ENCODE data around the gene RECQL5.

The RECQL5 gene

DNA sequence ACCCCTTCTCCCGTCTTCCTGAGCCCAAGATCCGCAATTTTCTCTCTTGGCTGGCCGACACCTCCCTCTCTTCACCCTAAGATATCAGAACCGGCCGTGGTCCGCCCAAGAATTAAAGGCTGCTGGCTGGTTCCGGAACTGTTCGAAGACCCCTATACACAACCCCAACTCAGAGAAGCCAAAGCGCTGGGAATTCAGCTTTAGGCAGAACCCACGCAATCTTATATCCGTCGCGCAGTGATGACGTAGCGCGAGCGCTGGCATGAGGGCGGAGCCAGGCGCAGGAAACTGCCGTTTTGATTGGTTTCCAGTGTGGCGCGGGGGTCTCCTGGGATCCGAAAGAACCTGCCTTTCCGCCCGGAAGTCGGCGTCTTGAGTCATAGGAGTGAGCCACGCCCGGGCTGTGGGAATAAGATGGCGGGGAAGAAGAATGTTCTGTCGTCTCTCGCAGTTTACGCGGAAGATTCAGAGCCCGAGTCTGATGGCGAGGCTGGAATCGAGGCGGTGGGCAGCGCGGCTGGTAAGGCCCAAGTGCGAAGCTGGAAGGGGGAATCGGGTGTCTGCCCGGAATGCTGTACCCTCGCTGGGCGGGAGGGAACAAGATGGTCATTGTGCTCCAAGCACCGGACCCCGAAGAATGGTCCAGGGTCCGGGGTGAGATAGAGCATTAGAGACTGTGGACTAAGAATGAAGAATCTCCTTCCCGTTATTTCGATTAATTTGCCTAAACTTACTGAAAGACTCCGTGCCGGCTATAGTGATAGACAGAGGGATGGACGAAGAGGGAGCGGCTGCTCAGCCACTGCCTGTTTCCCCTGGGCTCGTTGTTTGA is at the start of gene RECQL5, which contains the start of gene SAP30BP:
Gene RECQL5 (minus strand): TSS at position 196 of the 832 bp plus-strand sequence. CDS start 597 bp downstream, outside the sequence.
Gene SAP30BP (plus strand): TSS at position 380 of the 832 bp plus-strand sequence. CDS start 35 bp downstream, at position 415.
- DNase-seq, result peak; percentile 99

- no peak for DNase-seq
Observed at GRCh38 chr17:75712446-75712845, 45.5 kb upstream of the RECQL5 start.

GRCh38 chr17:75707079-75707571 is 40.2 kb upstream of the RECQL5 start:
- DNase-seq, result no peak

DNA sequence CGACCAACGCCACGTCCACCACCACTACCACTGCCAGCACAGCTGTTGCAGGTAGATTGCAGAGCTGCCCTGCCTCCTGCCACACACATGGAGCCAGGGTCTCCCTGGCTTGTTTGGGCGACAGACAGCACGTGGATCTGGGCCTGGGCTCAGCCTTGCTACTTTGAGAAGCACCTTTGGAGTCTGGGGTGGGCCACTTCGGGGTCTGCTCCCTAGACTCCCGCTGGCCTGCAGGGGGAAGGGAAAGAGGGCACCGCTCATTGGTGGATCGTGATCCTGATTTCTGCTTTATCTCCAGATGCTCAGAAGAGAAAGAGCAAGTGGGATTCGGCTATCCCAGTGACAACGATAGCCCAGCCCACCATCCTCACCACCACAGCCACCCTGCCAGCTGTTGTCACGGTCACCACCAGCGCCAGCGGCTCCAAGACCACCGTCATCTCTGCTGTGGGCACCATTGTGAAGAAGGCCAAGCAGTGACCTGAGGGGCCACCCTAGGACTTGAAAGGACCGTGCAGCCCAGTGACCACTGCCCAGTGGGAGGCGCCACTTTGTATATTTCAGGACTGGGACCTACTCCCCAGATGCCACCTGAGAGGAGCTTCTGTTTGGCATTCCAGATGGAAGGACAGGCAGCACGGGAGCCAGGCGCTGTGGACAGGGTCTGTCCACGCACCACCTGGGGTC is 39.2 kb upstream of the RECQL5 start:
- no peak for DNase-seq

- no peak for DNase-seq
Observed at GRCh38 chr17:75704963-75705875, 38.3 kb upstream of the RECQL5 start.

DNA sequence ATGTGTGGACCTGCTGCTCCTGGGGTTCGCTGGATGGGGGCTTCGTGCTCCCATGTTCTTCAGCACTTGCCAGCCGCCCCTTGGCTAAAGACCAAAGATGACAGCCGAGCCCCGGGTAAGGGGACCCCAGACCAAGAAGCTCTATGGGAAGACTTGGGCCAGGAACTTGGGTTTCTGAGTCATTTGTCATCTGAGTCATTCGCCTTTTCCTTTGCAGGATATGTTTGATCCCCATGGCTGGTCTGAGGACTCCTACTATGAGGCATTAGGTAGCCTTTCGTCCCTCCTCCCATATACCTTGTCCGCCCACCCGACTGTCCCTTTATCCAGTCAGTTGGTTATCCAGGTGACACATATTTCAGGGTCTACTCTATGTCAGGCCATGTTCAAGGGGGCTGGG is 36.6 kb upstream of the RECQL5 start:
- no peak for DNase-seq

- DNase-seq, result no peak
Observed at GRCh38 chr17:75703191-75703590, 36.2 kb upstream of the RECQL5 start.

GRCh38 chr17:75701288-75701687 is 34.3 kb upstream of the RECQL5 start:
- DNase-seq, result no peak

DNA sequence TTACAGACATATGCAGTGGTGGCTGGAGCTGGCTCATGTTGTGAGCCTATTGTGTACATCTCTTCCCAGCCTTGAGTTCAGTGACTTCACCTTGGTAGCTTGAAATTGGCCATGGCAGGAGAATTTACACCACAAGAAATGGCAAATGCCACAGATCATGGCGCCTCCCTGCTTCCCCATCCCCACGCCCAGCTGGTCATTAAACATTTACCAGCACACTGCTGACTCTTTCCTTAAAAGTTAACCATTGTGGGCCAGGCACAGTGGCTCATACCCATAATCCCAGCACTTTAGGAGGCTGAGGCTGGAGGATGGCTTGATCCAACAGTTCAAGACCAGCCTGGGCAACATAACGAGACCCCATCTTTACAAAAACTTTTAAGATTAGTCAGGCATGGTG is 31.7 kb upstream of the RECQL5 start:
- no peak for DNase-seq

DNA sequence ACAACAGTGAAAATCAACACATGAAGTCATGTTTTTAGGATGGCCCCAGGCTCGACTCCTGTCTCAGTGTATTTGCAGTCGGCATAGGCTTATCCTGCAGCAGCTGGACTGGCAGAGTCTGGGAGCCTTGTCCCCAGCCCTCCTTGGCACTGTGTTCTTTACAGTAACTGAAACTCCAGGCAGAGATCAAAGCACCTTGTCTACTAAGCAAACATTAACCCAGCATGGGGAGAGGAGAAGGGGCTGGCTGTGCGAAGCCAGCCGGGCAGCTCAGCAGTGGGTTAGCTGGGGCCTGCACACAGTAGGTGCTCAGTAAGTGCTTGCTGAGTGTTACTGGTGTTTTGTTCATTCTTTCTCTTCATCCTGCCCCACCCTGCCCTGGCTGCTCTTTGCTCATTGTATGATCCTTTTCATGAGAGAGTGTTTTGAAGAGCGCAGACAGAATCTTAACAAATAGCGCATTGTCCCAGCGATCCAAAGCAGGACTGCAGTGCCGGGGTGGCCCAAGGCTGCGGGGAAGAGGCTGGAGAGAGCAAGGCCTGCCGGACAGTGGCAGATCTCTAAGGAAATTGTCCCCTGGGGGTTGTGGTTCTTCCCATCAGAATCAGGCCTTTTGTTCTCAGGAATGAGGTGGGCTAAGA is 30.8 kb upstream of the RECQL5 start:
- no peak for DNase-seq

- DNase-seq, result no peak
Observed at GRCh38 chr17:75695830-75696271, 28.9 kb upstream of the RECQL5 start.

DNA sequence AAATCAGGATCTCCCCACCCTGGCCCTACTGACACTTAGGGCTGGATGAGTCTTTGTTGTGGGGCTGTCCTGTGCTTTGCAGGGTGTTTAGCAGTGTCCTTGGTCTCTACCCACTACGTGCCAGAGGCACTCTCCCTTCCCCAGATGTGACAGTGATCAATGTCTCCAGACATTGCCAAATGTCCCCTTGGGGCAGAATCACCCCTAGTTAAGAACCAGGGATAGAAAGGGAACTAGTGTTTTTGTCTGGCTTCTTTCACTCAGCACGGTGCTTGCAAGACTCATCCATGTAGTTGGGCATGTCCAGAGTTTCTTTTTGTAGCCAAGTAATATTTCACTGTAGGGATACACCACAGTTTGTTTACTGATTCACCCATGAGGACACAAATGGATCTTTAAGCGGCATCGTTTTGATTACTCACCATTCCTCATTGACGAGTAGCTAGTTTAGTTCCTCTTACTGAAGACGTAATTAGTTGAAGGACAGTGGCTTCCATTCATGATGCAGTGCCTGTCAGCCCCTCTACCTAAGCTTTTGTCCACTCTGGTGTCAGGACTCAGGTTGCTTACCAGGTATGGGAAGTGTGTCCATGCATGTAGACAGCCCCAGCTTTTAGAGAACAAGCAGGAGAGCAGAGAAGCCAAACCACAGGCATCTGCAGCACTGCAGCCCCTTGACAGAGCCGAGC is 28.3 kb upstream of the RECQL5 start:
- DNase-seq, result no peak

- no peak for DNase-seq
Observed at GRCh38 chr17:75694536-75694935, 27.6 kb upstream of the RECQL5 start.

DNA sequence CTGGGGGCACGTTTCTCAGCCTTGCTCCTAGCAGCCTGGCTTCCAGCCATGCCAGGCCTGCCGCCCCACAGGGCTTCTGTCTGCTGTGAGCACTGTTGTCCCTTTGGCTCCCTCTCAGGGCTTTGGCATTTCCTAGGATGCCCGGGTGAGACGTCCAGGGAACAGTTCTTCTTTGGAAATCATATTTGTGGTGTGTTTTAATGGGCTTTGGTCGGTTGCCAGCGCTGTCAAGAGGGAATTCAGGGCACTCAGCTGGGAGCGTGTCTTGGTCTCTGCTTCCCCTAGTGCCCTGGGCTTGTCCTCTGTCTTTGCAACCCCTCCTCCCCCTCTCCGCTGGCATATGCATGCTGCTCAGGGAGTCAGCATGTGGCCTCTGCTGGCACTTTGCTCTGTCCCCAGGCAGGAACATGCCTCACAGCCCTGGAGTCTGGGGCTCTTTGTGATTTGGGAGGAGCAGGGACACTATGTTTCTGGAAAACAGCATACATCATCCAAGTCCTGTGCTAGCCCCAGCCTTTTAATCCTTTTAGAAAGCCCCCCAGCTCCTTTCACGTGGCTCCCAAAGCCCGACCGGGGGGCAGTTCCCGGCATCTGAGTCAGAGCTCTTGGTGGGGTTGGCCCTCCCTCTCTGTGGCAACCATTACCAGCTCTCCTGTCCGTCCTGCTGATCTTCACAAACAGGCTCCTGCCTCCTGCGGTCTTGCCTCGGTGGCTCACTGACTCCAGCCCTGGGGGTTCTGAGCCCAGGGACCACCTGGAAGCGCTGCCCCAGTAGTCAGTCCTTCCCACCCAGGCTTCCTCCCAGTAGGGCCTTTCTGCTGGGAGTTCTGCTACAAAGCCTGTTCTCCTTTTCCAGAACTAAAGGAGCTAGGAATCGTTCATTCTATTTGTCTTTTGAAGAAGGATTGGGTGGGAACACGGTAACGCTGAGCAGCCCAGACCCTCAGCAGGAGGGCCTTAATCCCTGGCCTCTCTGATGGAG is 26.8 kb upstream of the RECQL5 start:
- no peak for DNase-seq

DNA sequence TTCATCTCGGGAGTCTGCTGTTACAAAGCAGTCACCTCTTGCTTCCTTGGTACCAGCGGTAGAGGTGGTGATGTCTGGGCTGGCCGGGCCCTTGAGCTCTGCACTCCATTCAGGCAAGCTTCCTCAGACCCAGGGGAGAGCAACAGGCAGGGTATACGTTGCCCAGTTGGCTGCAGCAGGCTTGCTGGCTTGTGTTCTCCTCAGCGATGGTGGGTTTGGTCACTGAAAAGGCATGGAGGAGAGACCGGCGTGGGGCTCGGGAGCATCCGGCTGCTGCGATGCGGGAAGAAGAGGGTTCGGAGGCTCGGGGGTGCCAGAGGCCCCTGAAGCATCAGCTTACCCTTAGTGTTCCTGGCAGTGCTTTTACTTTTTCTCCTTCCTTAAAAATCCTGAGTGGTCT is 26.0 kb upstream of the RECQL5 start:
- no peak for DNase-seq

DNA sequence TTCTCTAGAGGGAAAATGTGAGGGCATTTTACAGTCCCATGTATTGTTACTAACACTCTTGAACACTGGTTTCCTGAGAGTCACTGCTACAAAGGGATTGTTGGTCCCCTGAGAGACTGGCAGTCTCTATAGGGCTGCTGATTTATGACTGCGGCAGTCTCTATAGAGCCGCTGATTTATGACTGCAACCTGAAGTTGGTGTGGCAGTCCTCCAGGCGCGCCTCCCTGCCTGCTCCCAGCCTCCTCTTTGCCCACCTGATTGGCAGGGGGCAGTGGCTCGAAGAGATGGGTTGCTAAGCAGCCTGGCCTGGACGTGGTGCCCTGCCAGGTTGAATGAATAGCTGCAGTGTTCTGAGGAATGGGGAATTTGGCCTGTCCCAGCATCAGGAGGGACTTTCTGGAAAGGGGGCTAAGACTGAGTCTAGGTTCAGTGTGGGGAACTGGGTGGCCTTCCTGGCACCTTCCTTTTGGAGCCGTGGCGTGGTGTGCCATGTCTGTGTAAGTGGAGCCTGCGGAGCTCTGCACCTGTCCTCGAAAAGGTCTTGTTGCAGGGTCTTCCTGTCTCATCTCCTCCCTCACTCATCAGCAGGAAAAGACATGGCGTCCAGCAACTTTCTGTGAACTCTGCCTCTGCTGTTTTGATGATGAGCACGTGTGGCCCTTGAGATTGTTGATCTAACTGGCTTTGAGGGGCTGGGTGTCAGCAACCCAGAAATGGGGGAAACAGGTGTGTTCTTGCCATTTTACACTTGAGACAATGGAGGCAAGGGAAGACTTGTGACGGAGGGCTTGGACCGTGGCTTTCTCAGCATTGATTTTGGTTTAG is 25.1 kb upstream of the RECQL5 start:
- no peak for DNase-seq

GRCh38 chr17:75691371-75691791 is 24.4 kb upstream of the RECQL5 start:
- peak; percentile 69 for DNase-seq

- DNase-seq, result no peak
Observed at GRCh38 chr17:75689441-75689873, 22.5 kb upstream of the RECQL5 start.

- DNase-seq, result no peak
Observed at GRCh38 chr17:75688209-75688825, 21.4 kb upstream of the RECQL5 start.
